Thoracic aorta (tissue), 2 donors: ENCODE data around the gene TAS1R1. TPM values are rescaled to one million over a fixed set of nuclear protein-coding genes. Genes with fewer than 3 reads are reported as not detected.
A peak's percentile ranks its signal among the peaks of the same experiment; 100 is the strongest.

Experiments
- ATAC-seq: fragments of 150-250 bp; one replicate; pipeline ENCODE4 v1.8.0; 2017; ENCODE audit warnings: low read depth; ENCODE audit not compliant: insufficient number of reproducible peaks, low FRiP score
- DNase-seq: peaks from one replicate; pipeline ENCODE4 v3.0.0-alpha.2; 2020; ENCODE audit warnings: low spot score
- H3K27ac ChIP-seq, 2 donors: fragments of 200-600 bp; sonication (generic); 1 replicate in 1 of 2; 2 replicates in 1 of 2; pipeline ENCODE4 v1.5.1; 2016; ENCODE audit warnings: mild to moderate bottlenecking in 2 of 2, moderate library complexity in 2 of 2
- H3K27me3 ChIP-seq: fragments of 200-600 bp; sonication (generic); replicated peaks from 2 replicates; pipeline ENCODE4 v1.6.0; 2016; ENCODE audit warnings: mild to moderate bottlenecking; ENCODE audit not compliant: insufficient read depth
- H3K36me3 ChIP-seq: fragments of 200-600 bp; sonication (generic); one replicate; pipeline ENCODE4 v1.5.1; 2016
- H3K4me1 ChIP-seq, 2 donors: fragments of 200-600 bp; sonication (generic); 1 replicate in 1 of 2; 2 replicates in 1 of 2; pipeline versions ENCODE4 v1.5.1 to v1.6.0; 2016; ENCODE audit warnings: low read depth in 2 of 2, mild to moderate bottlenecking in 1 of 2; ENCODE audit not compliant: control insufficient read depth in 1 of 2
- H3K4me3 ChIP-seq: fragments of 200-600 bp; sonication (generic); 2 replicates; pipeline ENCODE4 v1.5.1; 2016; ENCODE audit warnings: mild to moderate bottlenecking
- H3K9me3 ChIP-seq: fragments of 200-600 bp; sonication (generic); 2 replicates; pipeline ENCODE4 v1.5.1; 2016
- CTCF ChIP-seq: fragments of 200-600 bp; sonication (generic); IDR thresholded peaks from one replicate; pipeline ENCODE4 v1.5.1; 2019; ENCODE audit warnings: antibody characterized with exemption
- total RNA-seq, 2 donors: library from RNA; depleted of rRNA; stranded (reverse); fragments of >200 nt; gene quantifications; one replicate each; pipeline versions ENCODE4 v1.1.0 to v1.2.3, GENCODE V29; 2016

Gene TAS1R1
- total RNA-seq, 2 donors from 2014 or later, result 0.81 TPM; not detected in 1

- DNase-seq, result no peak
- H3K9me3 ChIP-seq, result no peaks in the 10 kb centered on the region
- H3K4me1 ChIP-seq, result peaks cover 16 to 27% of the 10 kb centered on the region in 2 donors
- no peaks in the 10 kb centered on the region for H3K36me3 ChIP-seq
- peak overlapping the region; percentile 90 to 93 for H3K27ac ChIP-seq
- no peak for ATAC-seq
- H3K4me3 ChIP-seq, result peak overlapping the region; percentile 93
- no peaks in the 10 kb centered on the region for H3K27me3 ChIP-seq
- TF ChIP-seq CTCF, result no peak
Measured at GRCh38 chr1:6578624-6579373, 23.7 kb downstream of the TAS1R1 start.

- no peaks in the 10 kb centered on the region for H3K36me3 ChIP-seq
- ATAC-seq (peak; percentile 86), DNase-seq (peak; percentile 97)
- peaks cover 16 to 33% of the 10 kb centered on the region in 2 donors for H3K4me1 ChIP-seq
- H3K27ac ChIP-seq, result peak within 1 kb of the TSS; percentile 91 to 93
- H3K4me3 ChIP-seq, result peak within 1 kb of the TSS; percentile 93
- no peak for TF ChIP-seq CTCF
- no peaks in the 10 kb centered on the region for H3K27me3 ChIP-seq
- no peaks in the 10 kb centered on the region for H3K9me3 ChIP-seq
Measured at GRCh38 chr1:6579374-6580118, 24.4 kb downstream of the TAS1R1 start, which contains the start of gene ZBTB48. Gene ZBTB48, plus strand, starts transcription at chr1:6579994. Its CDS starts 616 bp downstream, at chr1:6580610.

GRCh38 chr1:6580119-6580592 is 25.0 kb downstream of the TAS1R1 start:
- Histone ChIP-seq H3K27ac (peak overlapping the region; percentile 91 to 93), H3K4me3 (peak overlapping the region; percentile 93), H3K27me3 (no peaks in the 10 kb centered on the region), H3K36me3 (no peaks in the 10 kb centered on the region), H3K9me3 (no peaks in the 10 kb centered on the region), H3K4me1 (peaks cover 16 to 34% of the 10 kb centered on the region in 2 donors)
- no peak for TF ChIP-seq CTCF
- ATAC-seq (no peak), DNase-seq (no peak)

- DNase-seq, result no peak
- Histone ChIP-seq H3K36me3 (no peaks in the 10 kb centered on the region), H3K9me3 (no peaks in the 10 kb centered on the region), H3K4me1 (peaks cover 16 to 34% of the 10 kb centered on the region in 2 donors), H3K27ac (peak overlapping the region; percentile 91 to 93), H3K27me3 (no peaks in the 10 kb centered on the region), H3K4me3 (peak overlapping the region; percentile 93)
- no peak for ATAC-seq
- no peak for TF ChIP-seq CTCF
Measured at GRCh38 chr1:6580593-6581409, 25.7 kb downstream of the TAS1R1 start.
